ENCODE results near the gene NDUFA6.
"Not testable (repeated sequence)": the region's sequence is repeated elsewhere in the genome, so short reads cannot be mapped to it uniquely, and the experiment has no call there.

The NDUFA6 gene

GRCh38 chr22:42127606-42128005 lies 37.0 kb upstream of the NDUFA6 start:
- TF ChIP-seq TAF1 (IDR thresholded peaks at IDR 0.05; ENCODE audit: borderline replicate concordance, low read depth, low read length) = no peak
- no peak for TF ChIP-seq POLR2A (IDR thresholded peaks at IDR 0.05; ENCODE audit: low read depth, low read length)
- TF ChIP-seq POLR2AphosphoS5 (IDR thresholded peaks at IDR 0.05; ENCODE audit: low read depth, low read length) = no peak
- DNase-seq (ENCODE audit: insufficient read length) (no peak), FAIRE-seq (no peak)

- peak; percentile 70 for FAIRE-seq
- DNase-seq (ENCODE audit: insufficient read length) = not testable (repeated sequence)
Observed at GRCh38 chr22:42123529-42123928, 33.0 kb upstream of the NDUFA6 start.

GRCh38 chr22:42120231-42121021 lies 29.9 kb upstream of the NDUFA6 start:
- not testable (repeated sequence) for DNase-seq (ENCODE audit: insufficient read length)
- FAIRE-seq = peak; percentile 14

- FAIRE-seq (no peak), DNase-seq (ENCODE audit: insufficient read length) (no peak)
- TF ChIP-seq TAF1 (IDR thresholded peaks at IDR 0.05; ENCODE audit: borderline replicate concordance, low read depth, low read length) = no peak
- no peak for TF ChIP-seq POLR2AphosphoS5 (IDR thresholded peaks at IDR 0.05; ENCODE audit: low read depth, low read length)
- no peak for TF ChIP-seq POLR2A (IDR thresholded peaks at IDR 0.05; ENCODE audit: low read depth, low read length)
Observed at GRCh38 chr22:42116848-42117424, 26.4 kb upstream of the NDUFA6 start.

- not testable (repeated sequence) for DNase-seq (ENCODE audit: insufficient read length); FAIRE-seq
Observed at GRCh38 chr22:42115420-42115830, 24.9 kb upstream of the NDUFA6 start.

- FAIRE-seq = no peak
- DNase-seq (ENCODE audit: insufficient read length) = no peak
- no peak for TF ChIP-seq POLR2AphosphoS5 (IDR thresholded peaks at IDR 0.05; ENCODE audit: low read depth, low read length)
- TF ChIP-seq TAF1 (IDR thresholded peaks at IDR 0.05; ENCODE audit: borderline replicate concordance, low read depth, low read length) = no peak
- no peak for TF ChIP-seq POLR2A (IDR thresholded peaks at IDR 0.05; ENCODE audit: low read depth, low read length)
Observed at GRCh38 chr22:42114721-42115120, 24.1 kb upstream of the NDUFA6 start.

GRCh38 chr22:42112793-42113192 lies 22.2 kb upstream of the NDUFA6 start:
- not testable (repeated sequence) for DNase-seq (ENCODE audit: insufficient read length); FAIRE-seq

GRCh38 chr22:42111798-42112197 lies 21.2 kb upstream of the NDUFA6 start:
- TF ChIP-seq POLR2A (IDR thresholded peaks at IDR 0.05; ENCODE audit: low read depth, low read length) = no peak
- no peak for TF ChIP-seq POLR2AphosphoS5 (IDR thresholded peaks at IDR 0.05; ENCODE audit: low read depth, low read length)
- TF ChIP-seq TAF1 (IDR thresholded peaks at IDR 0.05; ENCODE audit: borderline replicate concordance, low read depth, low read length) = no peak

GRCh38 chr22:42108848-42109247 lies 18.3 kb upstream of the NDUFA6 start:
- TF ChIP-seq POLR2A (IDR thresholded peaks at IDR 0.05; ENCODE audit: low read depth, low read length) = no peak
- no peak for TF ChIP-seq POLR2AphosphoS5 (IDR thresholded peaks at IDR 0.05; ENCODE audit: low read depth, low read length)
- FAIRE-seq (no peak), DNase-seq (ENCODE audit: insufficient read length) (no peak)

More at GRCh38 chr22:42111798-42112197, 21.2 kb upstream of the NDUFA6 start:
- DNase-seq (ENCODE audit: insufficient read length) (no peak), FAIRE-seq (no peak)

GRCh38 chr22:42104332-42104860 lies 13.8 kb upstream of the NDUFA6 start:
- DNase-seq (ENCODE audit: insufficient read length); FAIRE-seq: not testable (repeated sequence)

- no peak for DNase-seq (ENCODE audit: insufficient read length)
- no peak for TF ChIP-seq POLR2AphosphoS5 (IDR thresholded peaks at IDR 0.05; ENCODE audit: low read depth, low read length)
- TF ChIP-seq TAF1 (IDR thresholded peaks at IDR 0.05; ENCODE audit: borderline replicate concordance, low read depth, low read length) = no peak
- TF ChIP-seq POLR2A (IDR thresholded peaks at IDR 0.05; ENCODE audit: low read depth, low read length) = no peak
Observed at GRCh38 chr22:42101199-42101598, 10.6 kb upstream of the NDUFA6 start.

GRCh38 chr22:42091455-42091782 lies 847 bp upstream of the NDUFA6 start:
- FAIRE-seq = no peak
- no peak for TF ChIP-seq TAF1 (IDR thresholded peaks at IDR 0.05; ENCODE audit: borderline replicate concordance, low read depth, low read length)
- no peak for TF ChIP-seq POLR2A (IDR thresholded peaks at IDR 0.05; ENCODE audit: low read depth, low read length)
- TF ChIP-seq POLR2AphosphoS5 (IDR thresholded peaks at IDR 0.05; ENCODE audit: low read depth, low read length) = no peak
- no peak for DNase-seq (ENCODE audit: insufficient read length)

More at GRCh38 chr22:42101199-42101598, 10.6 kb upstream of the NDUFA6 start:
- FAIRE-seq = no peak

- FAIRE-seq (no peak), DNase-seq (ENCODE audit: insufficient read length) (no peak)
Observed at GRCh38 chr22:42086051-42086450, 4.5 kb downstream of the NDUFA6 start.

More at GRCh38 chr22:42086051-42086450, 4.5 kb downstream of the NDUFA6 start:
- TF ChIP-seq POLR2AphosphoS5 (IDR thresholded peaks at IDR 0.05; ENCODE audit: low read depth, low read length) (no peak), POLR2A (IDR thresholded peaks at IDR 0.05; ENCODE audit: low read depth, low read length) (no peak), TAF1 (IDR thresholded peaks at IDR 0.05; ENCODE audit: borderline replicate concordance, low read depth, low read length) (no peak)
